Lung (tissue), 12 donors: ENCODE results near the gene UBR1. TPM values are rescaled to one million over a fixed set of nuclear protein-coding genes. Genes with fewer than 3 reads are reported as not detected.
"Not testable (repeated sequence)": the region's sequence is repeated elsewhere in the genome, so short reads cannot be mapped to it uniquely, and the experiment has no call there.

ENCODE experiments used
- ATAC-seq: fragments of 200-7000 bp; cut with Tn5 transposase; one replicate; pipeline ENCODE4 v1.9.1; 2020; ENCODE audit warnings: moderate number of reproducible peaks; ENCODE audit not compliant: insufficient read depth, low FRiP score
- DNase-seq, 3 donors: peaks; one replicate each; pipeline ENCODE4 v3.0.0-alpha.2; 2013 to 2017
- H3K27ac ChIP-seq, 2 donors: one replicate each; pipeline ENCODE4 v1.5.1; 2013; ENCODE audit warnings: mild to moderate bottlenecking in 2 of 2, moderate library complexity in 2 of 2, control low read depth in 1 of 2, inconsistent platforms in 1 of 2, low read depth in 1 of 2, low read length in 1 of 2
- H3K27me3 ChIP-seq, 3 donors: one replicate each; pipeline ENCODE4 v1.5.1; 2013; ENCODE audit warnings: low read length in 2 of 3; ENCODE audit not compliant: control insufficient read depth in 3 of 3, insufficient read depth in 3 of 3
- H3K36me3 ChIP-seq, 4 donors: one replicate each; pipeline ENCODE4 v1.5.1; 2013; ENCODE audit warnings: low read length in 4 of 4, mild to moderate bottlenecking in 1 of 4, moderate library complexity in 1 of 4; ENCODE audit not compliant: control insufficient read depth in 4 of 4, insufficient read depth in 4 of 4
- H3K4me1 ChIP-seq, 5 donors: one replicate each; pipeline ENCODE4 v1.5.1; 2013; ENCODE audit warnings: low read length in 5 of 5, mild to moderate bottlenecking in 2 of 5, moderate library complexity in 1 of 5; ENCODE audit not compliant: control insufficient read depth in 5 of 5, insufficient read depth in 5 of 5
- H3K4me3 ChIP-seq: one replicate; pipeline ENCODE4 v1.5.1; 2013; ENCODE audit warnings: mild to moderate bottlenecking, control low read depth, moderate library complexity
- H3K9ac ChIP-seq, 2 donors: one replicate each; pipeline ENCODE4 v1.5.1; 2013; ENCODE audit warnings: low read length in 2 of 2, control low read depth in 1 of 2; ENCODE audit not compliant: insufficient read depth in 1 of 2
- H3K9me3 ChIP-seq, 4 donors: one replicate each; pipeline ENCODE4 v1.5.1; 2013; ENCODE audit warnings: low read length in 3 of 4, mild to moderate bottlenecking in 1 of 4, moderate library complexity in 1 of 4; ENCODE audit not compliant: control insufficient read depth in 4 of 4, insufficient read depth in 3 of 4
- WGBS, 2 donors: extraction: QIAGEN DNeasy Blood & Tissue Kit; methylation state at CpG; one replicate each; pipeline ENCODE4 v1.1.7; 2013; 5-methylcytosine and 5-hydroxymethylcytosine counted together
- polyA plus RNA-seq, 2 donors: library from polyadenylated mRNA; stranded (reverse); fragments of 200-250 nt; gene quantifications; one replicate each; pipeline ENCODE4 v1.2.1, GENCODE V29; 2013
- total RNA-seq, 2 donors: library from RNA; depleted of rRNA in 1 of 2; stranded (reverse); fragments of >200 nt in 1 of 2; gene quantifications; one replicate each; pipeline ENCODE4 v1.2.1, GENCODE V29; 2014 to 2021
- TF ChIP-seq, protein P1 (sequence below): IDR thresholded peaks from 2 replicates; pipeline ENCODE4 v1.5.1; 2012; ENCODE audit warnings: mild to moderate bottlenecking; ENCODE audit errors: control extremely low read depth, extremely low read depth
- donor health status: control.
- donor health status: control.
- donor health status: Bipolar disorder and iron deficiency.
- donor health status: healthy.
- donor health status: DM: yes; HTN: yes; CAD: no.

UBR1 gene
- total and polyA plus RNA-seq, 4 donors: 5.7 to 70.3 (median 17.2) TPM

DNA sequence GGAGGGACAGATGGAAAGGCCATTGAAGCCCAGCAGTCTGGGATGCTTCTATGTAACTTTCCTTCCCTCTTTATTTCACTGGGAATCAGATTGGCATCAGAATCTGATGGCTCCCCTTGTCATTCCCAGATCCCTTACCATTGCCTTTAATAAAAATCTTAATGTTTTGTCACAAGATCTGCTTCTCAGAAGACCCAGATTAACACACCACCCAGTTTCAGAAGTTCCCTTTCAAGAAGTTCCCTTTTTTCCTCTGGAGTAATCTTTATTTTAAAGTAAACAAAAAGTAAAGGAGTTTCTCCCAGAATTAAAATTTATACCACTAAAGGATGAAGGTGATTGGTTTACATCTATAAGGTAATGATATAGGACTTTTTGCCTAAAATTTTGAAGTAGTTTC, 76.4 kb downstream of the UBR1 start:
- H3K4me1 ChIP-seq: no peaks in the 10 kb centered on the region
- H3K4me3 ChIP-seq: no peak overlapping the region
- no peak for ATAC-seq
- H3K36me3 ChIP-seq: peaks cover 7 to 32% (median 14%) of the 10 kb centered on the region in 4 donors
- DNase-seq: no peak
- TF ChIP-seq, protein P1, sequence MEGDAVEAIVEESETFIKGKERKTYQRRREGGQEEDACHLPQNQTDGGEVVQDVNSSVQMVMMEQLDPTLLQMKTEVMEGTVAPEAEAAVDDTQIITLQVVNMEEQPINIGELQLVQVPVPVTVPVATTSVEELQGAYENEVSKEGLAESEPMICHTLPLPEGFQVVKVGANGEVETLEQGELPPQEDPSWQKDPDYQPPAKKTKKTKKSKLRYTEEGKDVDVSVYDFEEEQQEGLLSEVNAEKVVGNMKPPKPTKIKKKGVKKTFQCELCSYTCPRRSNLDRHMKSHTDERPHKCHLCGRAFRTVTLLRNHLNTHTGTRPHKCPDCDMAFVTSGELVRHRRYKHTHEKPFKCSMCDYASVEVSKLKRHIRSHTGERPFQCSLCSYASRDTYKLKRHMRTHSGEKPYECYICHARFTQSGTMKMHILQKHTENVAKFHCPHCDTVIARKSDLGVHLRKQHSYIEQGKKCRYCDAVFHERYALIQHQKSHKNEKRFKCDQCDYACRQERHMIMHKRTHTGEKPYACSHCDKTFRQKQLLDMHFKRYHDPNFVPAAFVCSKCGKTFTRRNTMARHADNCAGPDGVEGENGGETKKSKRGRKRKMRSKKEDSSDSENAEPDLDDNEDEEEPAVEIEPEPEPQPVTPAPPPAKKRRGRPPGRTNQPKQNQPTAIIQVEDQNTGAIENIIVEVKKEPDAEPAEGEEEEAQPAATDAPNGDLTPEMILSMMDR: no peak
- no peak overlapping the region for H3K9ac ChIP-seq
- no peaks in the 10 kb centered on the region for H3K9me3 ChIP-seq
- no peaks in the 10 kb centered on the region for H3K27me3 ChIP-seq
- no peak overlapping the region for H3K27ac ChIP-seq

DNA sequence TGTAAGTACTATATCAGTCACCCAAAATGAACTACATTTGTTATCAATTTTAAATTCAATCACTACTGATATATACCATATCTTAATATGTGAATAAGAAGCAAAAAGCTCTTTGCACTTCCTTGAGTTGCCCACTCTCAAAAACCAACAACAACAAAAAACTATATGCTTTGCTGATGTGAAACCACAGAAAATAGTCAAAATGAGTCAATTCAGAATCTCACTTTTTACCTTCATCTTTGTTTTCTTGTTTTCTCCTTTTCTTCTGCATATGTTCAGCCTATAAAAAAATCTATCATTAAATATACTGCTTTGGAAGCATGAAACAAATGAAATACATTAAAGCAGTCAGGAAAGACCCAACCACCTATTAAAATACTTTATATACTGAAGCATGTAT, 80.7 kb downstream of the UBR1 start:
- H3K36me3 ChIP-seq: peaks cover 13 to 51% (median 30%) of the 10 kb centered on the region in 4 donors

GRCh38 chr15:43014671-43015070, 91.2 kb downstream of the UBR1 start:
- DNase-seq: not testable (repeated sequence)

More for the DNA sequence above, 80.7 kb downstream of the UBR1 start:
- no peak overlapping the region for H3K9ac ChIP-seq
- no peaks in the 10 kb centered on the region for H3K27me3 ChIP-seq
- no peaks in the 10 kb centered on the region for H3K4me1 ChIP-seq
- no peak overlapping the region for H3K4me3 ChIP-seq
- no peaks in the 10 kb centered on the region for H3K9me3 ChIP-seq
- no peak for DNase-seq
- no peak for ATAC-seq
- H3K27ac ChIP-seq: no peak overlapping the region
- TF ChIP-seq, protein P1: no peak

DNA sequence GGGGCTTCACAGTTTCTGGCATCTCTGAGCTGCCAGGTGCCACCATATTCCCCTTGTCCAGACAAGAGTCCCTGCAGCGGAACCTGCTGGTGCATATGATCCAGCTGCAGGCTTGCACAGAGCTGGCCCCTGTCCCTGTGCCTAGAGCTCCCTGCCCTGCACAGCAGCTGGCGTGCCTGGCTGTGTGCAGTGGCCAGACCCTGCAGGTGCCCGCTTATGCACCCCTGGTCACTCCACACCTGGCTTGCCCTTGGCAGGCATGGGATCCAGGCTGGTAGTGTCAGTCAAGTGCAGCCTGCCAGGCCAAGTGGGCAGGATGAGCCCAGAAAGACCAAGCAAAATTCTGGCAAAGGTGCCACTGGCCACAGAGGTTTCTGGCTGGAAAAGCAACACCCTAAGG, 96.6 kb downstream of the UBR1 start:
- no peak for ATAC-seq
- Histone ChIP-seq H3K9ac (no peak overlapping the region), H3K36me3 (peaks cover 17 to 26% (median 25%) of the 10 kb centered on the region in 4 donors), H3K27me3 (no peaks in the 10 kb centered on the region), H3K9me3 (no peaks in the 10 kb centered on the region), H3K27ac (no peak overlapping the region), H3K4me3 (no peak overlapping the region), H3K4me1 (no peaks in the 10 kb centered on the region)
- 97 to 98% methylated on average over 3 of the region's 3 CpGs for WGBS, 2 donors
- TF ChIP-seq, protein P1: no peak
- DNase-seq: no peak

More at GRCh38 chr15:43014671-43015070, 91.2 kb downstream of the UBR1 start:
- H3K27me3 ChIP-seq, H3K27ac ChIP-seq, H3K4me1 ChIP-seq, ATAC-seq, H3K4me3 ChIP-seq, H3K9ac ChIP-seq, H3K9me3 ChIP-seq: not testable (repeated sequence)
- WGBS, 2 donors: 94 to 96% methylated on average over 23 to 31 of the region's 31 CpGs
- peaks cover 3 to 16% (median 10%) of the 10 kb centered on the region in 4 donors for H3K36me3 ChIP-seq
